Prostate gland (tissue), 2 donors: Measurements from ENCODE around the gene DPP9. TPM values are rescaled to one million over a fixed set of nuclear protein-coding genes. Genes with fewer than 3 reads are reported as not detected.

Experiments used
- DNase-seq: peaks from one replicate; pipeline ENCODE4 v3.0.0-alpha.2; 2019; ENCODE audit warnings: low spot score
- H3K27ac ChIP-seq, 2 donors: fragments of 200-600 bp; sonication (generic); 2 replicates each; pipeline ENCODE4 v1.5.1; 2017 to 2019
- H3K27me3 ChIP-seq: fragments of 200-600 bp; sonication (generic); replicated peaks from 2 replicates; pipeline ENCODE4 v1.5.1; 2019; ENCODE audit not compliant: insufficient read depth
- H3K36me3 ChIP-seq, 2 donors: fragments of 200-600 bp; sonication (generic); 1 replicate in 1 of 2; 2 replicates in 1 of 2; pipeline versions ENCODE4 v1.5.1 to v1.8.1; 2017 to 2019
- H3K4me1 ChIP-seq: fragments of 200-600 bp; sonication (generic); replicated peaks from 2 replicates; pipeline ENCODE4 v1.5.1; 2019
- H3K4me3 ChIP-seq, 2 donors: fragments of 200-600 bp; sonication (generic); 2 replicates each; pipeline ENCODE4 v1.5.1; 2017 to 2019
- H3K9me3 ChIP-seq: fragments of 200-600 bp; sonication (generic); 2 replicates; pipeline ENCODE4 v1.5.1; 2017
- CTCF ChIP-seq, 4 experiments: fragments of 200-600 bp in 2 of 4; fragments of 450-650 bp in 2 of 4; sonication (generic) in 2 of 4; IDR thresholded peaks; 1 replicate in 3 of 4; 2 replicates in 1 of 4; pipeline ENCODE4 v1.5.1; 2016 to 2019; ENCODE audit warnings: antibody characterized with exemption in 4 of 4, mild to moderate bottlenecking in 2 of 4, moderate library complexity in 2 of 4
- POLR2A ChIP-seq: fragments of 450-650 bp; IDR thresholded peaks from one replicate; pipeline ENCODE4 v1.6.1; 2016; ENCODE audit warnings: antibody characterized with exemption, mild to moderate bottlenecking
- POLR2AphosphoS5 ChIP-seq: sonication (generic); formaldehyde crosslinking; IDR thresholded peaks from one replicate; pipeline ENCODE4 v1.6.1; 2017; ENCODE audit warnings: antibody characterized with exemption
- WGBS: methylation state at CpG from one replicate; pipeline ENCODE4 v1.1.5; 2018; 5-methylcytosine and 5-hydroxymethylcytosine counted together
- intact Hi-C: fragments of 100-400 bp; cut with DNase I; formaldehyde crosslinking; loops from one replicate; pipeline ENCODE4 v1.14.2; 2022
- total RNA-seq, 2 donors: library from RNA; depleted of rRNA; stranded (reverse); fragments of >200 nt; gene quantifications; one replicate each; pipeline ENCODE4 v1.1.0, GENCODE V29; 2016

DPP9 gene
- total RNA-seq, 2 donors from 2014 or later: 53.5 to 116 TPM

- no peak for TF ChIP-seq POLR2AphosphoS5
- no peak for TF ChIP-seq POLR2A
- TF ChIP-seq CTCF (IDR thresholded peaks at IDR 0.05): no peak
- Histone ChIP-seq H3K4me1 (peaks cover 3% of the 10 kb centered on the region), H3K27ac (no peak overlapping the region), H3K4me3 (no peak overlapping the region), H3K9me3 (no peaks in the 10 kb centered on the region), H3K27me3 (no peaks in the 10 kb centered on the region), H3K36me3 (no peaks in the 10 kb centered on the region)
- intact Hi-C loops: no loop called here
- no peak for DNase-seq
- 76% methylated on average over 6 of the region's 6 CpGs for WGBS
Observed at GRCh38 chr19:4763021-4763420, 39.4 kb upstream of the DPP9 start.

- 38% methylated on average over 10 of the region's 10 CpGs for WGBS
- Histone ChIP-seq H3K27me3 (no peaks in the 10 kb centered on the region), H3K9me3 (no peaks in the 10 kb centered on the region), H3K36me3 (no peaks in the 10 kb centered on the region), H3K4me1 (peaks cover 3% of the 10 kb centered on the region), H3K4me3 (no peak overlapping the region), H3K27ac (no peak overlapping the region)
- intact Hi-C loops: no loop called here
- TF ChIP-seq POLR2AphosphoS5 (no peak), CTCF (IDR thresholded peaks at IDR 0.05) (no peak), POLR2A (no peak)
- DNase-seq: no peak
Observed at GRCh38 chr19:4760285-4760650, 36.6 kb upstream of the DPP9 start.

- no peaks in the 10 kb centered on the region for H3K27me3 ChIP-seq
- H3K9me3 ChIP-seq: no peaks in the 10 kb centered on the region
- peak overlapping the region in 1 of 2 donors; percentile 7 for H3K4me3 ChIP-seq
- no peaks in the 10 kb centered on the region for H3K36me3 ChIP-seq
- H3K27ac ChIP-seq: no peak overlapping the region
- TF ChIP-seq POLR2AphosphoS5 (peak; percentile 43), CTCF (IDR thresholded peaks at IDR 0.05) (no peak)
- DNase-seq: peak; percentile 78
- intact Hi-C loops: no loop called here
- peaks cover 3% of the 10 kb centered on the region for H3K4me1 ChIP-seq
- 1% methylated on average over 36 of the region's 53 CpGs for WGBS
Observed at GRCh38 chr19:4759388-4760284, 36.0 kb upstream of the DPP9 start.

DNA sequence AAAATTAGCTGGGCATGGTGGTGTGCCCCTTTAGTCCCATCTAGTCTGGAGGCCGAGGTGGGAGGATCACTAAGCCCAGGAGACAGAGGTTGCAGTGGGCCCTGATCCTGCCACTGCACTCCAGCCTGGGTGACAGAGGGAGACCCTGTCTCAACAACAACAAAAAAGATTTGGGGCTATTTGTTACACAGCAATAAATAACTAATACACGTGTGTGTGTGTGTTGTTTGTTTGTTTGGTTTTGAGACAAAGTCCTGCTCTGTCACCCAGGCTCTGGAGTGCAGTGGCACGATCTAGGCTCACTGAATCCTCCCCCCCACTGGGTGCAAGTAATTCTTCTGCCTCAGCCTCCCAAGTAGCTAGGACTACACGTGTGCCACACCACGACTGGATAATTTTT, 35.0 kb upstream of the DPP9 start:
- no peak overlapping the region for H3K27ac ChIP-seq
- intact Hi-C loops: no loop called here
- H3K4me3 ChIP-seq: no peak overlapping the region
- DNase-seq: no peak
- WGBS: 62% methylated on average over 5 of the region's 5 CpGs
- H3K4me1 ChIP-seq: peaks cover 3% of the 10 kb centered on the region
- H3K9me3 ChIP-seq: no peaks in the 10 kb centered on the region
- H3K27me3 ChIP-seq: no peaks in the 10 kb centered on the region
- TF ChIP-seq POLR2AphosphoS5 (no peak), POLR2A (no peak), CTCF (IDR thresholded peaks at IDR 0.05) (no peak)
- no peaks in the 10 kb centered on the region for H3K36me3 ChIP-seq

- Histone ChIP-seq H3K36me3 (no peaks in the 10 kb centered on the region), H3K27ac (no peak overlapping the region), H3K9me3 (no peaks in the 10 kb centered on the region), H3K4me1 (peaks cover 3% of the 10 kb centered on the region), H3K27me3 (no peaks in the 10 kb centered on the region), H3K4me3 (no peak overlapping the region)
- DNase-seq: no peak
- 74% methylated on average over 4 of the region's 4 CpGs for WGBS
- TF ChIP-seq CTCF (IDR thresholded peaks at IDR 0.05) (no peak), POLR2A (no peak), POLR2AphosphoS5 (no peak)
- intact Hi-C loops: no loop called here
Observed at GRCh38 chr19:4758082-4758481, 34.4 kb upstream of the DPP9 start.
